Activated CD4-positive, alpha-beta T cell treated with anti-CD3 and anti-CD28 coated beads, Interleukin-2, Interleukin-6, amounts not matched to agents 100 ng/mL and 50 ng/mL, durations not matched to agents 16 hours and 8 hours (primary cell): ENCODE measurements around the gene KCNB1.
A peak's percentile ranks its signal among the peaks of the same experiment; 100 is the strongest.

Experiments
- DNase-seq: peaks from one replicate; pipeline ENCODE4 v3.0.0-alpha.2; 2020

Gene KCNB1

DNA sequence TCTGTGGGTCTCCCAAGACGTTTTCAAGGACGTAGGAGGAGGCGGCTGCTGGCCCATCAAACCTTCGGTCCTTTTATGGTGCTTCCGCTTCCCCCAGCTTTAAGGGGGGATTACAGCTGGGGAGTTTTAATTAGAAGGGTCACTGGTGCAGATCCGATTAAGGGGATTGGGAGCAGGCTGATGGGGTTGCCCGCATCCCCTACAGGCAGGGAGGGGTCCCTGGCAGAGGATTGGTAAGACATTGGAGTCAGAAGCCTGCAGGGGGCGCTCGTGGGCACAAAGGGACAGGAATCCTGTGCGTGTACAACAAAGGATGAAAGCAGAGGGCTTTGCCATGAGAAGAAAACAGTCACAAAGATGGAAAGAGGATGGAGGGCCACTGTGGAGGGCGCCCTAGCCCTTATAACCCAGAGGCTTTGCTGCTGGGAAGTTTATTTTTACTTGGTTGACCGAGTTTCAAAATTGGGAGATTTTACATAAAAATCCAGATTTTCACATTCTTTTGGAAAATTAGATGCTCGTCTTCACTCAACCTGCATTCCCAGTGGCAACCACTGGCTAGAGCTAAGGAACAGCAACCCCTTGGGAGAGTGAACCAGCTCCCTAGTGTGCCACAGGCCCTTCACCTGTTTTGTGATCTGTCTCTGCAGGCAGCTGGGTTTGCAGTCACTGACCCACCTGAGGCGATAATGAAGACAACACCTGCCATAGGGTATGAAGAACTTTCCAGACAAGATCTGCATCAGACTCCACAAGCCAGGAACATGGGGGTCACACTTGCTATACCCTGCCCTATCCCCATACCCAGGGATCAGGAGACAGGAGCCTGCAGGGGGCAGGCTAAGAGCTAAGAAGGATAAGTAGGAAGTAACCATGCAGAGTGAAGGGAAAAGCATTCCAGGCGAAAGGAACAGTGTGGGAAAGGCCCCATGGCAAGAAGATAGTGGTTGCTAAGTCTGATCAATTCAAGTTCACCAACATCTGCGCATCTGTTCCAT, 97.7 kb downstream of the KCNB1 start:
- DNase-seq: peak; percentile 82

DNA sequence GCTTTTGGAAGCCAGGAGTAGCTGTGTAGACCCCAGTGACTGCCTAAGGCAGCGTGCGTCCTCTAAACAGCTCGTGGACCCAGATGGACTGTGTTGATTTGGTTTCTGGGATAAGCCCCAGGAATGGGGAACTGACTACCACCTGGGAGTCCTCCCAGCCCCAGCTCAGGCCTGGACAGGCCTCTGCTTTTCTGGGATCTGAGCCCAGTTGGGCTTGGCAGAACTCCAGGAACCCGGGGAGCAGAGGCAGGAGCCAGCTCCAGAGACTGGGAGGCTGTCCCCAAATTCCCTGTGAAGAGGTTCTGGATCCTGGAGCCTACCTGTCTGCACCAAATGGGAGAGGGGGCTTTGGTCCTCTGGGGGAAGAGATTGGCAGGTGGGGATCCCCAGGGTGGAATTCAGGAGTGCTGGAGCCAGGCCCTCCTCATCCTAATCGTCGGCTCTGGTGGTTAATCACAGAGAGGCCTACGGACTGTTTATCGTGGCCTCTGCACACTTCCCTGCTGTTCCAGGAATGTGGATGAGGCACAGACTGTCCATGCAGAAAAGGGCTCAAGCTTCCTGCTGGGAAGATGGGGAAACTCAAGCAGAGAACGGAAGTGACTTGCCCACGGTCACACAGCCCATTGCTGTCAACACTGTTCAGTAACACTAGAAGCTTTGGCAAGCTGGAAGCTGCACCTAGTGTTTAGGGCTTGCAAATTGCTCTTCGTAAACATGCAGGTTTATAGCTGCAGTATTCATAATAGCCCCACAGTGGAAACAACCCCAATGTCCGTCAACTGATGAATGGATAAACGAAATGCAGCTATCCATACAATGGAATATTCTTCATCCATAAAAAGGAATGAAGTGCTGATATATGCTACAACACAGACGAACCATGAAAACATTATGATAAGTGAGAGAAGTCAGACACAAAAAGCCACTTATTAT, 100.6 kb downstream of the KCNB1 start:
- DNase-seq: no peak

DNA sequence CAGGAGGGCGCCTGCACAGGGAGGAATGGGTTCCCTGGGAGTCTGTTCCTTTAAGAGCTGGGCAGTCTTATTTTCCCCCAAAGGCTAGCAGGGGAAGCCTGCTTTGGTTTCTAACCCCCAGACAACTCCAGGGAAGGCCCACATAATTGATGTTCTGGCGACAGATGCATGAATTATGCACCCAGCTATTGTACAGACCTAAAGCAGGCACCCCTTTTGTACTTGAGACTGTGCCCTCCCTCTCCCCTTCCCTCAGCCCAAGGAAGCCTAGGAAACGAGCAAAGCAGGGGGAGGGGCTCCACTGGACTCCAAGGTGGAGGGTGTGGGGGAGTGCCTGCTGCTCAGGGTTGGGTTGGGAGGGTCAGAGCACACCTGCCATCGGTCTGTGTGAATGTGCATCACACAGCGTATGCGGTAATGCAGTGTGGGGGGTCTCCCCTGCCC, 102.1 kb downstream of the KCNB1 start:
- DNase-seq: no peak

- DNase-seq: no peak
These were observed 103.1 kb downstream of the KCNB1 start for GRCh38 chr20:49379338-49379737.

DNA sequence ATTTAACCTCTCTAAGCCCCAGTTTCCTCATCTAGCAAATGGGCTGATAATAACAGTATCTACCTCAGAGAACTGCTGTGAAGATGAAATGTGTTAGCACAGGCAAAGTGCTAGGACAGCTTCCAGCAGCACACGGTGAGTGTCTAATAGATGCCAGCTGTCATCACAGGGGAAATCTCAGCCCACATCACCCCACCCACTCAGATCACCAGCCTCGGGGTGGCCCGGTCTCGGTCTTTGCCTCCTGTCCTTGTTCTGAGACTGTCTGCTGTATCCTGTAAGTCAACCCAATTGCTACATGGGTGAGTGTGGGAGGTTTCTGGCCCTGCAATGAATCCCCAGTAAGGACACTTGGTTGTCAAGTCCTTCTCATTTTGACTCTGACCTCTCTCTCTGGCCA, 105.1 kb downstream of the KCNB1 start:
- no peak for DNase-seq

- DNase-seq: no peak
These were observed 107.3 kb downstream of the KCNB1 start for GRCh38 chr20:49375170-49375569.

DNA sequence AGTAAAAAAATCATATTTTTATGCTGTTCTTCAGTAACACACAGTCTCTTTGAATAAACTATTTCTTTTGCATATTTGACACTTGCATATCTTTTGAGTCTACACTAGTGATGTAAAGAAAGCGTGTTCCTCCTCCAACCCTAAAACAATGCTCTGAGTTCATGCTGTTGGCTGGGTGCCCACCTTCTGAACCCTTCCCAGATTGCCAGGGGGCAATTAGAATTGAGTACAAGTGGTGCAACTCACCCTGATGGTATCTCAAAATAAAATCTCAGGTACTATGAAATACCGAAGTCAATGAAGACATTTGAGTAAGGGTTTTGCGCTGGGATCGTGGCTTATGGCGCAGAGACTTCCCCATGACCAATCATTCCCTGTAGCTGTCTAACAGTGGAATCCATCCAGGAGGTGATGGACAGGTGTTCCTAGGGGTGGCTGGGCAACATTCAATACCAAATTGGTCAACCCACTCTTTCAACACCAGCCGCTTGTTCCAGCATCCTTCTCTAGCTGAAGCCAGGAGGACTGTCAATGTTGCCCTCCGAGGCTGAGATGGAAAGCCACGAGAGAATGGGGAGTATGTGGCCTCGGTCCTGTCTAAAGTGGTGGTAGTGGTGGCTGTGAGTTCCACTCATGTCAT, 110.3 kb downstream of the KCNB1 start:
- DNase-seq: no peak

DNA sequence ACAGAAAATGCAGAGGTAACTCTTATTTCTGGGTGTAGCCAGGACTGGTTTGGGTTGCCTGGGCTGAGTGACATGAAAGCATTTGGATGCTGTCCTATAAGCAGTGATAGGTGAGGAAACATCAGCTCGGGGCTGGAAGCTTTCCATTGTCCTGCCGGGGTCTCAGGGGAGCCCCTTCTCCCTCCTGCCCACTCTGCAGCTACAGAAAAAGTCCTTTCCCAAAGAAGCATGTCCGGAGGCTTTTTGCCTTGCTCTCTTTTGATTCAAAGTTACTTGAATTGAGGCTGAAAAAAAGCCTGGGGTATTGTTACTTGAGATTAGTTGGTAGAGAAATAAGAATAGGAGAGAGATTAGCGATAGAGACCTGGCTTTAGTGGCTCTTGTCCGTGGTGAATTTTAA, 113.9 kb downstream of the KCNB1 start:
- no peak for DNase-seq

DNA sequence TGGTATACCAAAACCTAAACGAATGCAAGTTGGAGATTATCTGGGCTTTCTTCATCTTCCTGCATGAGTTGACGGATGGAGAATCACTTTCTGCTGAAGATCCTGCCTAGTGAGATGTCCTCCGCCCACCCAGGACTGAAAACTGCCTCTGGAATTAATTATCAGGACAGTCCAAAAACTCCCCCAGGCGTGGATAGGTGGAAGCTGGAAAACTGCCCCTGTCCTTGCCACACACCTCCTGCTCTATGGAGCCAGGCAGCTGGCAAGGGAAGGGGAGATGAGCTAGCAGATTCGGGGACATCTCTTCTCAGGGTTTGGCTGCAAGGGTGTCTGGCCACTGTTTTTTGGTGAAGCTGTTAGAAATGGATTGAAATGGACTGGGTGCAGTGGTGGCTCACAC, 115.4 kb downstream of the KCNB1 start:
- DNase-seq: no peak

GRCh38 chr20:49366687-49367086, 115.8 kb downstream of the KCNB1 start:
- no peak for DNase-seq

- DNase-seq: no peak
These were observed 120.4 kb downstream of the KCNB1 start for GRCh38 chr20:49361862-49362660.

DNA sequence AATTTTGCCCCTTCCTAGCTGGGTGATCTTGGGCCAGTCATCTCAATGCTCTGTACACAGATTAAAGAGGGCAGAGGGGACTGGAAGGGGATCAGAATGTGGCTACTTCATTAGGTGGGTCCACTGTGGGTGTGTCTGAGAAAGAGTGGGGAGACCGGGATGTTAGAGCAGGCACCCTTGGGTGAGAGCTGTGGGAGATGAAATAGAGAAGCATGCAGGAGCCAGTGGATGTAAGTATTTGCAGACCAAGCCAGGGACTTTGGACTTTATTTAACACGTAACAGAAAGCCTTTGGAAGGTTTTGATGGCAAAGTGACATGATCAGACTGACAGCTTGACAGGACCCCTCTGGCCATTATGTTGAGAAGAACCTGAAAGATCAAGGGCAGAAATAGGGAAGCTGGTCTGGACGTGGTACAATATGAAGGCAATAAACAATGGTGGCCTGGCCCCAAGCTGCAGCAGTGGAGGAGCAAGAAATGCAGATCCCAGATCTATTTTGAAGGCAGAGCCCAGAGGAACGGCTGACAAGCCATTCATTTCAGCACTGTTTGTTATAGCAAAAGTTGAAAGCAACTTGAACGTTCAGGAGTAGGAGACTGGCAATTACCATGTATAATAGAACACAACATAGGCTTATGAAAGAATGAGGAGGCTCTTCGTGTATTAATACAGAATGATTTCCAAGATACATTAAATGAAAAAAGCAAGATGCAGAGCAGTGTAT, 122.1 kb downstream of the KCNB1 start:
- DNase-seq: no peak

- DNase-seq: no peak
These were observed 125.8 kb downstream of the KCNB1 start for GRCh38 chr20:49356676-49357075.

DNA sequence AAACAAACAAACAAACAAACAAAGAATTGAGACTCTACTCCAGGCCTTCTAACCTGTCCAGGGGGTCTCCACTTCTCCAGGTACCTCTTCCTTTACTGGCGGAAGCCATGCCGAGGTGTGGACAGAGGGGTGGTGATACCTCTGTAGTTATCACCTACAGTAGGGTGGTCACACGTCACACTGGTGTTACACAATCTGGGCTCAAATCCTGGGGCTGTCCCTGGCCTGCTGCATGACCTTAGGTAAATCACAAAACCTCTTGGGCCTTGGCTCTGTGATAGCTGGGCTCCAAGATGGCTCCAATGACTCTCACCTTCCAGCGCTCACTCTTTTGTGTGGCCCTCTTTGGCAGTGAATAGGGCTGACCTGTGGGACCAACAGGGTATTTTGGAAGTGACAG, 127.8 kb downstream of the KCNB1 start:
- no peak for DNase-seq

DNA sequence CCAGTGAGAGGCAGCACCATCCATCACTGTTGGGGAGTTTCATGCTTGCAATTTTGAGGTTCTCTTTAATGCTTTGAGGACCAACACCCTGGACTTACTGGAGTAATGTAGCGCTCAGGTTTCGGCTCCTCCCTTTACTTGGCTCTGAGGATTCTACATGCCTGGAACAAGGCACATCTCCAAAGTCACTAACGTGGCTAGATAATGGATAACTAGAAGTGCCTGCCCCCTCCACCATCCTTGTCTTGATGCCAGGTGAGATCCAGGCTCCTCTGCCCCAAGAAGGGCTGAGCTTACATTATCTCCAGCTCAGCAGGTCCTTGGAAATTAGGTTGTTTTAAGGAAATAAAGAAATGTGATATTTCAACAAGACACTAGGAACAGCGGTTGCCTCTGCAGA, 129.1 kb downstream of the KCNB1 start:
- DNase-seq: no peak

GRCh38 chr20:49352751-49353150, 129.7 kb downstream of the KCNB1 start:
- DNase-seq: no peak

- DNase-seq: no peak
These were observed 130.7 kb downstream of the KCNB1 start for GRCh38 chr20:49351775-49352174.

- DNase-seq: no peak
These were observed 132.7 kb downstream of the KCNB1 start for GRCh38 chr20:49349694-49350252.

DNA sequence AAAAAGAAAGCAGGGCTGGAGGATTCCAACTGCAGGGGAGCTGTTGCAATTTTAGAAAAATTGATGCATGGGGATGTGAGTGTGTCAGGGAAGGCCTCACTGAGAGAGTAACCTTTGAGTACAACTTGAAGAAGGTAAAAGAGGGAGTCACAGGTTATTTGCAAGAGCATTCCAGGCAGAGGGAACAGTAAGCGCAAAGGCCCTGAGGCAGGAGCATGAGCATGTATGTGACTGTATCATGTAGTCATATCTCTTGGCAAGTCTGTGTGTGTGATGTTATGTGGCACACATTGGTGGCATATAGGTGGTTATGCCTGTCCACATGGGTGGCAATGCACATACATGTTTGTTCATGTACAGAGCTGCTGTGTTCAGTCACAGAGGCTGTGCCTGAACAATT, 133.4 kb downstream of the KCNB1 start:
- DNase-seq: no peak

- DNase-seq: no peak
These were observed 133.9 kb downstream of the KCNB1 start for GRCh38 chr20:49348563-49348962.

GRCh38 chr20:49347156-49347555, 135.3 kb downstream of the KCNB1 start:
- no peak for DNase-seq
